ENCODE measurements around the gene EML4.
"Not testable (repeated sequence)": the region's sequence is repeated elsewhere in the genome, so short reads cannot be mapped to it uniquely, and the experiment has no call there.

The EML4 gene

GRCh38 chr2:42359304-42359964 is 190.3 kb downstream of the EML4 start:
- DNase-seq (ENCODE audit: low spot score), result peak; percentile 37

- DNase-seq (ENCODE audit: low spot score), result peak; percentile 66
Observed at GRCh38 chr2:42359965-42360483, 190.9 kb downstream of the EML4 start.

- DNase-seq (ENCODE audit: low spot score), result peak; percentile 40
Observed at GRCh38 chr2:42360493-42360889, 191.3 kb downstream of the EML4 start.

- peak; percentile 97 for DNase-seq (ENCODE audit: low spot score)
Observed at GRCh38 chr2:42360890-42361727, 192.0 kb downstream of the EML4 start, which contains the start of gene COX7A2L. TSS of gene COX7A2L (minus strand) at chr2:42361217. CDS start at chr2:42361161, 56 bp downstream.

GRCh38 chr2:42361728-42362283 is 192.7 kb downstream of the EML4 start:
- DNase-seq (ENCODE audit: low spot score), result no peak

GRCh38 chr2:42363413-42363812 is 194.3 kb downstream of the EML4 start:
- no peak for DNase-seq (ENCODE audit: low spot score)

GRCh38 chr2:42364658-42365057 is 195.5 kb downstream of the EML4 start:
- no peak for DNase-seq (ENCODE audit: low spot score)

GRCh38 chr2:42366411-42366810 is 197.3 kb downstream of the EML4 start:
- DNase-seq (ENCODE audit: low spot score), result no peak

GRCh38 chr2:42367835-42368234 is 198.7 kb downstream of the EML4 start:
- no peak for DNase-seq (ENCODE audit: low spot score)

- no peak for DNase-seq (ENCODE audit: low spot score)
Observed at GRCh38 chr2:42368817-42369531, 199.8 kb downstream of the EML4 start.

- DNase-seq (ENCODE audit: low spot score), result no peak
Observed at GRCh38 chr2:42369532-42370229, 200.5 kb downstream of the EML4 start.

- no peak for DNase-seq (ENCODE audit: low spot score)
Observed at GRCh38 chr2:42371611-42372473, 202.7 kb downstream of the EML4 start.

- DNase-seq (ENCODE audit: low spot score), result no peak
Observed at GRCh38 chr2:42372474-42373200, 203.5 kb downstream of the EML4 start.

- DNase-seq (ENCODE audit: low spot score), result no peak
Observed at GRCh38 chr2:42376758-42377157, 207.6 kb downstream of the EML4 start.

- no peak for DNase-seq (ENCODE audit: low spot score)
Observed at GRCh38 chr2:42378415-42378814, 209.3 kb downstream of the EML4 start.

- not testable (repeated sequence) for DNase-seq (ENCODE audit: low spot score)
Observed at GRCh38 chr2:42380026-42380425, 210.9 kb downstream of the EML4 start.

GRCh38 chr2:42382144-42382543 is 213.0 kb downstream of the EML4 start:
- no peak for DNase-seq (ENCODE audit: low spot score)
